HepG2 (cell line): ENCODE results near the gene ACVR2A. TPM values are rescaled to one million over a fixed set of nuclear protein-coding genes. Genes with fewer than 3 reads are reported as not detected.

Experiments
- AHR ChIP-seq: IDR thresholded peaks from 2 replicates; pipeline ENCODE4 v1.6.1; 2018; ENCODE audit warnings: missing genetic modification reagents, missing compliant biosample characterization
- ARID2 ChIP-seq: sonication (generic); formaldehyde crosslinking; IDR thresholded peaks from 2 replicates; pipeline ENCODE4 v1.8.1; 2022; ENCODE audit warnings: mild to moderate bottlenecking, missing genetic modification reagents, borderline replicate concordance
- GMEB2 ChIP-seq: IDR thresholded peaks from 2 replicates; pipeline ENCODE4 v1.6.1; 2016; ENCODE audit warnings: missing biosample characterization, missing genetic modification reagents, low read depth
- HNRNPL ChIP-seq: fragments of 200-400 bp; formaldehyde crosslinking; IDR thresholded peaks from 2 replicates; pipeline ENCODE4 v1.6.1; 2017; ENCODE audit warnings: mild to moderate bottlenecking, low read depth, low read length
- ISX ChIP-seq: sonication (generic); formaldehyde crosslinking; conservative IDR thresholded peaks from 2 replicates; pipeline ENCODE4 v1.5.0; 2020; ENCODE audit warnings: missing genetic modification reagents
- KLF16 ChIP-seq, 2 experiments: sonication (generic) in 1 of 2; formaldehyde crosslinking in 1 of 2; IDR thresholded peaks; 2 replicates each; pipeline versions ENCODE4 v1.6.1 to v1.8.0; 2016 to 2023; ENCODE audit warnings: missing genetic modification reagents in 2 of 2, missing compliant biosample characterization in 1 of 2
- NFRKB ChIP-seq: fragments of 450-650 bp; IDR thresholded peaks from 2 replicates; pipeline ENCODE4 v1.6.1; 2017
- NFYB ChIP-seq: sonication (generic); formaldehyde crosslinking; IDR thresholded peaks from 2 replicates; pipeline ENCODE4 v1.4.0; 2020; ENCODE audit warnings: missing genetic modification reagents
- SOX6 ChIP-seq, 2 experiments: fragments of 450-650 bp in 1 of 2; sonication (generic) in 1 of 2; formaldehyde crosslinking in 1 of 2; IDR thresholded peaks; 2 replicates each; pipeline versions ENCODE4 v1.4.0 to v1.6.1; 2017 to 2020; ENCODE audit warnings: antibody characterized with exemption in 1 of 2, mild to moderate bottlenecking in 1 of 2, missing genetic modification reagents in 1 of 2
- ZFP37 ChIP-seq: sonication (generic); formaldehyde crosslinking; IDR thresholded peaks from 2 replicates; pipeline ENCODE4 v1.4.0; 2020; ENCODE audit warnings: missing genetic modification reagents, borderline replicate concordance
- ZNF12 ChIP-seq: sonication (generic); formaldehyde crosslinking; IDR thresholded peaks from 2 replicates; pipeline ENCODE4 v1.5.0; 2020; ENCODE audit warnings: missing genetic modification reagents
- ZNF136 ChIP-seq: sonication (generic); formaldehyde crosslinking; IDR thresholded peaks from 2 replicates; pipeline ENCODE4 v1.8.1; 2022; ENCODE audit warnings: low read depth, mild to moderate bottlenecking, moderate library complexity, missing genetic modification reagents
- ZNF326 ChIP-seq: sonication (generic); formaldehyde crosslinking; IDR thresholded peaks from 2 replicates; pipeline ENCODE4 v1.4.0; 2020; ENCODE audit warnings: missing genetic modification reagents, borderline replicate concordance
- ZNF564 ChIP-seq: sonication (generic); formaldehyde crosslinking; IDR thresholded peaks from 2 replicates; pipeline ENCODE4 v1.8.1; 2023; ENCODE audit warnings: mild to moderate bottlenecking, missing genetic modification reagents
- ZNF580 ChIP-seq: IDR thresholded peaks from 2 replicates; pipeline ENCODE4 v1.6.1; 2016; ENCODE audit warnings: low read depth, borderline replicate concordance
- ZNF761 ChIP-seq: sonication (generic); formaldehyde crosslinking; conservative IDR thresholded peaks from 2 replicates; pipeline ENCODE4 v1.4.0; 2020; ENCODE audit warnings: mild to moderate bottlenecking, missing genetic modification reagents
- ZNF891 ChIP-seq: sonication (generic); formaldehyde crosslinking; IDR thresholded peaks from 2 replicates; pipeline ENCODE4 v1.5.0; 2020; ENCODE audit warnings: mild to moderate bottlenecking, missing genetic modification reagents
- ZSCAN12 ChIP-seq: sonication (generic); formaldehyde crosslinking; IDR thresholded peaks from 2 replicates; pipeline ENCODE4 v1.9.0; 2021; ENCODE audit warnings: mild to moderate bottlenecking, missing genetic modification reagents
- polyA plus RNA-seq, 8 experiments: library from polyadenylated mRNA; depleted of rRNA in 3 of 8; stranded (reverse) in 7 of 8; unstranded in 1 of 8; fragments of >200 nt; fragmentation: Illumina TruSeq in 4 of 8; extraction: Trizol in 4 of 8; gene quantifications; 2 replicates each; pipeline versions ENCODE4 v1.2.1 to v1.2.3, GENCODE V29; 2011 to 2016; ENCODE audit warnings: low read depth in 4 of 8, missing spikeins in 1 of 8, mixed read lengths in 1 of 8; ENCODE audit not compliant: insufficient read depth in 1 of 8
- total RNA-seq, 5 experiments: library from RNA; depleted of rRNA; stranded (reverse); fragments of >200 nt; fragmentation: Illumina TruSeq; extraction: Trizol; gene quantifications; 2 replicates each; pipeline ENCODE4 v1.2.3, GENCODE V29; 2016; ENCODE audit warnings: low read depth in 1 of 5
- TF ChIP-seq, protein P1 (sequence below): fragments of 450-650 bp; IDR thresholded peaks from 2 replicates; pipeline ENCODE4 v1.6.1; 2017
- TF ChIP-seq, protein P2 (sequence below): sonication (generic); formaldehyde crosslinking; IDR thresholded peaks from 2 replicates; pipeline ENCODE4 v1.4.0; 2020; ENCODE audit warnings: missing genetic modification reagents, low read depth, mild to moderate bottlenecking, borderline replicate concordance
- TF ChIP-seq, protein P3 (sequence below): sonication (generic); formaldehyde crosslinking; IDR thresholded peaks from 2 replicates; pipeline ENCODE4 v1.4.0; 2020; ENCODE audit warnings: missing genetic modification reagents, borderline replicate concordance
- TF ChIP-seq, protein P4 (sequence below): sonication (generic); formaldehyde crosslinking; IDR thresholded peaks from 2 replicates; pipeline ENCODE4 v1.5.0; 2020; ENCODE audit warnings: missing genetic modification reagents

Gene ACVR2A
- total and polyA plus RNA-seq, 2 of the 13 experiments (the other 11 are each of a cell fraction or from before 2014, with no cell fraction given) = 8.3 to 18.0 TPM

GRCh38 chr2:147927053-147927588, 82.3 kb downstream of the ACVR2A start (continued):
- TF ChIP-seq HNRNPL (no peak), ARID2 (peak; percentile 76; the same call in 1 of the 2 replicates), AHR (CRISPR knock-in tag) (no peak; the same call in 1 of the 2 replicates), ZNF891 (CRISPR knock-in tag) (no peak), ZNF564 (CRISPR knock-in tag) (peak; percentile 45; the same call in 1 of the 2 replicates), SOX6 (IDR thresholded peaks at IDR 0.05) (no peak), SOX6 (CRISPR knock-in tag; IDR thresholded peaks at IDR 0.05) (peak; percentile 100), ZFP37 (CRISPR knock-in tag) (no peak), ZNF580 (CRISPR knock-in tag) (0 out of 2 replicates have a peak, but pooled peaks have one; percentile 44), GMEB2 (CRISPR knock-in tag) (no peak), NFYB (CRISPR knock-in tag) (no peak), ZNF136 (CRISPR knock-in tag) (peak; percentile 63; the same call in 1 of the 2 replicates), KLF16 (CRISPR knock-in tag; IDR thresholded peaks at IDR 0.05) (peak in 1 of 2 experiments; percentile 79; a peak in 2 of 4 replicates), ZSCAN12 (CRISPR knock-in tag) (no peak), NFRKB (no peak), ZNF12 (CRISPR knock-in tag) (peak; percentile 90), ISX (CRISPR knock-in tag) (no peak), ZNF326 (no peak), ZNF761 (CRISPR knock-in tag) (no peak)
- TF ChIP-seq, protein P1, sequence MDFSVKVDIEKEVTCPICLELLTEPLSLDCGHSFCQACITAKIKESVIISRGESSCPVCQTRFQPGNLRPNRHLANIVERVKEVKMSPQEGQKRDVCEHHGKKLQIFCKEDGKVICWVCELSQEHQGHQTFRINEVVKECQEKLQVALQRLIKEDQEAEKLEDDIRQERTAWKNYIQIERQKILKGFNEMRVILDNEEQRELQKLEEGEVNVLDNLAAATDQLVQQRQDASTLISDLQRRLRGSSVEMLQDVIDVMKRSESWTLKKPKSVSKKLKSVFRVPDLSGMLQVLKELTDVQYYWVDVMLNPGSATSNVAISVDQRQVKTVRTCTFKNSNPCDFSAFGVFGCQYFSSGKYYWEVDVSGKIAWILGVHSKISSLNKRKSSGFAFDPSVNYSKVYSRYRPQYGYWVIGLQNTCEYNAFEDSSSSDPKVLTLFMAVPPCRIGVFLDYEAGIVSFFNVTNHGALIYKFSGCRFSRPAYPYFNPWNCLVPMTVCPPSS = no peak
- TF ChIP-seq, protein P2, sequence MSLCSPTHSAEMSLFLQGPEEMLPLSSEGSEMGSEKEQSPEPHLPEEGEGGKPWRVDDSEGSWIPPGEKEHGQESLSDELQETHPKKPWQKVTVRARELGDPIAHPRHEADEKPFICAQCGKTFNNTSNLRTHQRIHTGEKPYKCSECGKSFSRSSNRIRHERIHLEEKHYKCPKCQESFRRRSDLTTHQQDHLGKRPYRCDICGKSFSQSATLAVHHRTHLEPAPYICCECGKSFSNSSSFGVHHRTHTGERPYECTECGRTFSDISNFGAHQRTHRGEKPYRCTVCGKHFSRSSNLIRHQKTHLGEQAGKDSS (CRISPR knock-in tag) = no peak
- TF ChIP-seq, protein P3, sequence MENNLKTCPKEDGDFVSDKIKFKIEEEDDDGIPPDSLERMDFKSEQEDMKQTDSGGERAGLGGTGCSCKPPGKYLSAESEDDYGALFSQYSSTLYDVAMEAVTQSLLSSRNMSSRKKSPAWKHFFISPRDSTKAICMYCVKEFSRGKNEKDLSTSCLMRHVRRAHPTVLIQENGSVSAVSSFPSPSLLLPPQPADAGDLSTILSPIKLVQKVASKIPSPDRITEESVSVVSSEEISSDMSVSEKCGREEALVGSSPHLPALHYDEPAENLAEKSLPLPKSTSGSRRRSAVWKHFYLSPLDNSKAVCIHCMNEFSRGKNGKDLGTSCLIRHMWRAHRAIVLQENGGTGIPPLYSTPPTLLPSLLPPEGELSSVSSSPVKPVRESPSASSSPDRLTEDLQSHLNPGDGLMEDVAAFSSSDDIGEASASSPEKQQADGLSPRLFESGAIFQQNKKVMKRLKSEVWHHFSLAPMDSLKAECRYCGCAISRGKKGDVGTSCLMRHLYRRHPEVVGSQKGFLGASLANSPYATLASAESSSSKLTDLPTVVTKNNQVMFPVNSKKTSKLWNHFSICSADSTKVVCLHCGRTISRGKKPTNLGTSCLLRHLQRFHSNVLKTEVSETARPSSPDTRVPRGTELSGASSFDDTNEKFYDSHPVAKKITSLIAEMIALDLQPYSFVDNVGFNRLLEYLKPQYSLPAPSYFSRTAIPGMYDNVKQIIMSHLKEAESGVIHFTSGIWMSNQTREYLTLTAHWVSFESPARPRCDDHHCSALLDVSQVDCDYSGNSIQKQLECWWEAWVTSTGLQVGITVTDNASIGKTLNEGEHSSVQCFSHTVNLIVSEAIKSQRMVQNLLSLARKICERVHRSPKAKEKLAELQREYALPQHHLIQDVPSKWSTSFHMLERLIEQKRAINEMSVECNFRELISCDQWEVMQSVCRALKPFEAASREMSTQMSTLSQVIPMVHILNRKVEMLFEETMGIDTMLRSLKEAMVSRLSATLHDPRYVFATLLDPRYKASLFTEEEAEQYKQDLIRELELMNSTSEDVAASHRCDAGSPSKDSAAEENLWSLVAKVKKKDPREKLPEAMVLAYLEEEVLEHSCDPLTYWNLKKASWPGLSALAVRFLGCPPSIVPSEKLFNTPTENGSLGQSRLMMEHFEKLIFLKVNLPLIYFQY (CRISPR knock-in tag) = no peak
- TF ChIP-seq, protein P4, sequence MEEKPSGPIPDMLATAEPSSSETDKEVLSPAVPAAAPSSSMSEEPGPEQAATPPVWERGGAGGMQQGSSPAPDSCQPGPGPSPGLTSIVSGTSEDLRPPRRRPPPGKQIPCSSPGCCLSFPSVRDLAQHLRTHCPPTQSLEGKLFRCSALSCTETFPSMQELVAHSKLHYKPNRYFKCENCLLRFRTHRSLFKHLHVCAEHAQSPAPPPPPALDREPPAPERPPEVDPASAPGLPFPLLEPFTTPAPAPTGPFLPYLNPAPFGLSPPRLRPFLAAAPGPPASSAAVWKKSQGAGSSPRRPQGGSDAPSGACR (CRISPR knock-in tag) = peak; percentile 80; the same call in 1 of the 2 replicates
